ENCODE measurements around the gene ASCC3. TPM values are rescaled to one million over a fixed set of nuclear protein-coding genes. Genes with fewer than 3 reads are reported as not detected.

The ASCC3 gene
- total RNA-seq, 4 donors from 2014 or later: 12.0 to 17.7 (median 14.7) TPM

DNA sequence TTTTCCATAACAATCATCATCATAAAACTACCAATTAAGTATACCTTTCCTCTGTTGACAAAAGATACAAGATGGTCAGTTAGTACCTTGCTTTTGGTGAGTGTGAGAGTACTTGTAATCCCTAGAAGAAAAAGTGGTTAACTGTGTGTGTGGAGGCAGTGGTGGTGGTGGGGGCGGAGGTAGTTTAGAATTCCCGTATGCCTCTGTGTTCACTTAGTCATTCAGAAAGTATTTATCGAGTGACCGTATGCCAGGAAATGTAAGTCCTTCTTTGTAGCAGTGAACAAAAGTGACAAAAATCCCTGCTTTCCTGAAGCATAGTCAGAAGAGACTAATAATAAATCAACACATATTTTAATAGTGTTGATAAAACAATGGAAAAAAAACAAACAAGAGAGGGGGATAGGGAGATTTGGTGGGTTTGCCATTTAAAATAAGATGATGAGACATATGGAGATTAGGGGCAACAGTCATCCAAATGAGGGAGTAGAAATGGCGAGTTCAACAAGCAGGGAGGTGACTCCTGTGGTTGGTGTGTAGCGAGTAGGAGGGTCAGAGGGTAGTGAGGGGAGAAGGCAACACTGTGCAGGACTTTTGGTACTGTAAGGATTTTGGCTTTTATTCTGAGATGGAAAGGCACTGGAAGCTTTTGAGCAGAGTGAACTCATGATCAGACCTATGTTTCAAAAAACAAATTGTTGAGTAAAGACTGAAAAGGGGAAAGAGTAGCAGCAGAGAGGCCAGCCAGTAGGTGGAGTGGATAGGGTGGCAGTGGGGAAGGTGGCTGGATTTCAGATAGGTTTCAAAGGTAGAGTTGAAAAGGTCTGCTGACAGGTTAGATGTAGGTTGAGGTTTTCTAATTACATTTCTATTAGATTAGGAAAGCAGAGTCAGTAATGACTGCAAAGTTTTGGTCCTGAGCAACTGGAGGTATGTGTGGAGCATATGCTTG, 376.1 kb downstream of the ASCC3 start:
- DNase-seq (no peak), ATAC-seq (no peak)
- Histone ChIP-seq H3K4me1 (no peaks in the 10 kb centered on the region), H3K27ac (no peak overlapping the region), H3K27me3 (no peaks in the 10 kb centered on the region), H3K4me3 (no peak overlapping the region), H3K36me3 (peaks cover 0 to 9% of the 10 kb centered on the region in 2 donors), H3K9me3 (no peaks in the 10 kb centered on the region)
- intact Hi-C loops (cut with DNase I; ENCODE audit: low total_unique reads): no loop called here
- TF ChIP-seq, protein P1, sequence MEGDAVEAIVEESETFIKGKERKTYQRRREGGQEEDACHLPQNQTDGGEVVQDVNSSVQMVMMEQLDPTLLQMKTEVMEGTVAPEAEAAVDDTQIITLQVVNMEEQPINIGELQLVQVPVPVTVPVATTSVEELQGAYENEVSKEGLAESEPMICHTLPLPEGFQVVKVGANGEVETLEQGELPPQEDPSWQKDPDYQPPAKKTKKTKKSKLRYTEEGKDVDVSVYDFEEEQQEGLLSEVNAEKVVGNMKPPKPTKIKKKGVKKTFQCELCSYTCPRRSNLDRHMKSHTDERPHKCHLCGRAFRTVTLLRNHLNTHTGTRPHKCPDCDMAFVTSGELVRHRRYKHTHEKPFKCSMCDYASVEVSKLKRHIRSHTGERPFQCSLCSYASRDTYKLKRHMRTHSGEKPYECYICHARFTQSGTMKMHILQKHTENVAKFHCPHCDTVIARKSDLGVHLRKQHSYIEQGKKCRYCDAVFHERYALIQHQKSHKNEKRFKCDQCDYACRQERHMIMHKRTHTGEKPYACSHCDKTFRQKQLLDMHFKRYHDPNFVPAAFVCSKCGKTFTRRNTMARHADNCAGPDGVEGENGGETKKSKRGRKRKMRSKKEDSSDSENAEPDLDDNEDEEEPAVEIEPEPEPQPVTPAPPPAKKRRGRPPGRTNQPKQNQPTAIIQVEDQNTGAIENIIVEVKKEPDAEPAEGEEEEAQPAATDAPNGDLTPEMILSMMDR (IDR thresholded peaks at IDR 0.05 in 4 of 5, conservative IDR thresholded peaks at IDR 0.05 in 1 of 5): no peak
- TF ChIP-seq POLR2A (IDR thresholded peaks at IDR 0.05): no peak
- in situ Hi-C loops (cut with MboI; ENCODE audit: low sequenced_read_pairs in 4 of 4): no loop called here

DNA sequence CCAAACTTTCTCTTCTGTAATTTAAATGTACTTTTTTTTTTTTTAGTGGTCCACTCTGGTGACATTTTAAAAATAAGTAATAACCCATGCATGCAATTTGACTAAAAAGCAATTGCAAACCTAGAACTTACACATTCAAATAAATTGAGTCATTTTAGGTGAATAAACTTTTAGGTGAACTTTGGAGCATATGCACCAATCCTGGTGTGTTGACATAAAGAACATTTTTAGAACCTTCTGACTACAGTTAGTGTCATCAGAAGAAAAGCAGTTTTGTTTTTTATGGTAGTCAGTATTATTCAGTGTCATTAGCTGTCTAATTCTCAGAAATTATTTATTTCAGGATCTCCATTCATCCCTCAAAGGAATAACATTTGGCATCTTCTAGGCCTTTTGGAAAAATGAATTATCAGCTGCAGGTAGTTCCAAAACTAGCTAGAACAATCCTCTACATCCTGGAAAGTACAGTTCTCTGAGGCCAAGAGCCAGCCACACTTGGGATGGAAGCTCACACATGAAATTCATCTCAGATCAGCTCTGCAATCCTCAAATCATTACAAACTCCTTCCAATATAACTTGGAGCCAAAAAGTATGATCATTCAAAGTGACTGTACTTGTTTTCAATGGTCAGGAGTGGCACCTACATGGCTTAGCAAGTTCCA, 378.0 kb downstream of the ASCC3 start:
- Histone ChIP-seq H3K36me3 (no peaks in the 10 kb centered on the region), H3K9me3 (no peaks in the 10 kb centered on the region), H3K4me1 (no peaks in the 10 kb centered on the region), H3K27me3 (no peaks in the 10 kb centered on the region), H3K4me3 (no peak overlapping the region), H3K27ac (no peak overlapping the region)
- in situ Hi-C loops (cut with MboI; ENCODE audit: low sequenced_read_pairs in 4 of 4): no loop called here
- ATAC-seq: no peak
- TF ChIP-seq POLR2A (IDR thresholded peaks at IDR 0.05): no peak
- TF ChIP-seq, protein P1 (IDR thresholded peaks at IDR 0.05 in 4 of 5, conservative IDR thresholded peaks at IDR 0.05 in 1 of 5): no peak
- no peak for DNase-seq
- intact Hi-C loops (cut with DNase I; ENCODE audit: low total_unique reads): no loop called here

DNA sequence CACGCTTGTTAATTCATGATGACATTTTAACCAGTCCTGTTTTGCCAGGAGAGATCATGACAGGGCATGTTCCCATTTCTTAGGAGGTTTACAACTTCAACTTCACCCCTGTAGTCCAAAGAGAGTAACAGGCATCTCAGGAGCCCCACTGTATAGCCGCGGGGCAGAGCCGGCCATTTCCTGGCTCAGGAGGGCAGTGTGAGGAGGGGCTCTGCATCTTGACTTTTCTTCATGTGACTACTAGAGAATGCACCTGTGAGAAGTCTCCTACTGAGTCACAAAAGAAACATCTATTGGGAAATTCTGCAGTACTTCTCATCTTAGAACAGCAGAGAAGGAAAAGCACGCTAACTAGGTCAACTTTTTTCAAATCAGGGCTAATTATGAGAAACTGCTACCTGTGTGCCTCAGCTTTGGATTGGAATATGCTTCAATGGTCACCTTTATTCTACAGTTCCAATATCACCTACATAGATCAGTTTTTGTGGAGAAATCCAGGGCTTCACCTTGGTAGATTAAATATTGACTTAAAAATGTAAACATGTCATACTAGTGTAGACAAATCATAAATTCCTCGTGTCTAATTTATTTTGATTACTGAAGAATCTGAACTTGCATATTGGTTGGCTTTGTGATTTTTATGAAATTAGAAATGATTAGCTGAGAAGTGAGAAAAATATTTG, 387.8 kb downstream of the ASCC3 start:
- in situ Hi-C loops (cut with MboI; ENCODE audit: low sequenced_read_pairs in 4 of 4) (loop anchor here in 2 of 4 donors (25.0 kb wide), 2 partner anchors 381 to 631 kb away; no protein-coding TSS in a partner anchor), intact Hi-C loops (cut with DNase I; ENCODE audit: low total_unique reads) (no loop called here)
- no peaks in the 10 kb centered on the region for H3K36me3 ChIP-seq
- ATAC-seq: no peak
- no peak for DNase-seq
- H3K27ac ChIP-seq: no peak overlapping the region
- H3K4me1 ChIP-seq: no peaks in the 10 kb centered on the region
- no peak for TF ChIP-seq POLR2A (IDR thresholded peaks at IDR 0.05)
- TF ChIP-seq, protein P1 (IDR thresholded peaks at IDR 0.05 in 4 of 5, conservative IDR thresholded peaks at IDR 0.05 in 1 of 5): no peak
- no peaks in the 10 kb centered on the region for H3K9me3 ChIP-seq
- H3K4me3 ChIP-seq: no peak overlapping the region
- peaks cover 0 to 2% (median 0%) of the 10 kb centered on the region in 3 donors for H3K27me3 ChIP-seq

DNA sequence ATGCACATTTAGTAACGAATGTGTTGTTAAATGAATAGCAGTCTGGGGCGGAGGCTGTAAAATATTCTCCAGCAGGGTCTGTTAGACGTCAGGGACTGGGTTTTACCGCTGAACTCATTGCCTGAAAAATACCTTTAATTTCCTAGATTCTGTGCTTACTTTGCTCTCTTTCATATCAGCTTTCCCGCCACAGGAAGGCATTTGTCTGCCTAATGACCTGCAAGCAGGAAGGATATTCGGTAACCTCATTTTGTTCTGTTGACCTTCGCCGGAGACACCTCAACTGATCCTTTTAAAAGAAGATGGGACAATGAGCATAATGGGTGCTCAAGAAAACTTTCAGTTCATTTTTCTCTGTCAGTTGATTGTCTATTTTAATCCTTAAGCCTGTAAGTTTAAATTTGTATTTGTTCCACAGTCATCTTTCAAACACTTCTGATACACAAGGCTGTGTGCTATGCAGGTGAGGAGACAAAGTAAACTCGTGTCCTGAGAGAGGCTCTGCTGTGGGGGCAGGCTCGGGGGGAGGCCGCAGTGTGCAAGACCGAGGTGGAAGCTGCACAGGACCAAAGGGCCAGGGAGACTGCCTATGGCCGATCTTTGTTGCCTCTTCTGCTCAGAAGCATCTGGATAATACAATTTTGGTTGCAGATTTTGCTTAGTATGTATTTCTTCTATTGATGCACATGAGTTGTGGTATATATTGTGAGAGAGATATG, 389.0 kb downstream of the ASCC3 start:
- H3K36me3 ChIP-seq: no peaks in the 10 kb centered on the region
- no peak for TF ChIP-seq POLR2A (IDR thresholded peaks at IDR 0.05)
- H3K27ac ChIP-seq: no peak overlapping the region
- H3K27me3 ChIP-seq: peaks cover 0 to 2% (median 2%) of the 10 kb centered on the region in 3 donors
- H3K9me3 ChIP-seq: no peaks in the 10 kb centered on the region
- DNase-seq (no peak), ATAC-seq (no peak)
- in situ Hi-C loops (cut with MboI; ENCODE audit: low sequenced_read_pairs in 4 of 4): loop anchor here in 2 of 4 donors (25.0 kb wide), 2 partner anchors 380 to 630 kb away; no protein-coding TSS in a partner anchor
- intact Hi-C loops (cut with DNase I; ENCODE audit: low total_unique reads): no loop called here
- H3K4me1 ChIP-seq: no peaks in the 10 kb centered on the region
- H3K4me3 ChIP-seq: no peak overlapping the region

Measured in gastrocnemius medialis (tissue), 4 donors.